GM12865 (cell line): ENCODE results near the gene CRK.

Source experiments
- DNase-seq: peaks from one replicate; pipeline ENCODE4 v3.0.0; 2010; ENCODE audit warnings: low read depth
- H3K4me3 ChIP-seq: 2 replicates; pipeline ENCODE4 v1.5.1; 2011; ENCODE audit warnings: mild to moderate bottlenecking, low read depth, low read length, control low read depth
- CTCF ChIP-seq: IDR thresholded peaks from 2 replicates; pipeline ENCODE4 v1.5.1; 2011; ENCODE audit warnings: low read length, control low read depth, low read depth, inconsistent platforms; ENCODE audit not compliant: insufficient read depth; ENCODE audit errors: missing control alignments

Gene CRK

GRCh38 chr17:1414001-1414574 is 41.9 kb downstream of the CRK start:
- no peak overlapping the region for H3K4me3 ChIP-seq
- no peak for DNase-seq
- TF ChIP-seq CTCF, result no peak

- TF ChIP-seq CTCF, result no peak
- peak; percentile 20 for DNase-seq
- no peak overlapping the region for H3K4me3 ChIP-seq
These were observed 42.7 kb downstream of the CRK start for GRCh38 chr17:1413281-1413791.

- no peak for DNase-seq
- H3K4me3 ChIP-seq, result no peak overlapping the region
- no peak for TF ChIP-seq CTCF
These were observed 43.6 kb downstream of the CRK start for GRCh38 chr17:1412185-1413110.

- DNase-seq, result no peak
- TF ChIP-seq CTCF, result no peak
- H3K4me3 ChIP-seq, result no peak overlapping the region
These were observed 53.8 kb downstream of the CRK start for GRCh38 chr17:1402262-1402586.

GRCh38 chr17:1399679-1400512 is 56.1 kb downstream of the CRK start, which contains the start of gene YWHAE:
Gene YWHAE (minus strand): TSS chr17:1400222. CDS start chr17:1400110, 112 bp downstream.
- DNase-seq, result peak; percentile 97
- TF ChIP-seq CTCF, result no peak
- H3K4me3 ChIP-seq, result peak within 1 kb of the TSS; percentile 90

- H3K4me3 ChIP-seq, result peak overlapping the region; percentile 90
- no peak for TF ChIP-seq CTCF
- peak; percentile 25 for DNase-seq
These were observed 56.9 kb downstream of the CRK start for GRCh38 chr17:1398931-1399678.
